OCI-LY1 (cell line): ENCODE results near the gene CCNG2.

Source experiments
- EZH2 ChIP-seq: fragments of 200-600 bp; sonication (generic), shearing (Covaris generic); IDR thresholded peaks from 2 replicates; pipeline ENCODE4 v1.8.0; 2017; ENCODE audit warnings: borderline replicate concordance, mixed run types, mild to moderate bottlenecking, antibody characterized with exemption, low read length, moderate library complexity, mixed read lengths
- TF ChIP-seq, protein P1 (sequence below): fragments of 200-600 bp; sonication (generic), shearing (Covaris generic); IDR thresholded peaks from 2 replicates; pipeline ENCODE4 v1.5.1; 2017; ENCODE audit warnings: mild to moderate bottlenecking, antibody characterized with exemption, low read length, moderate library complexity, mixed read lengths

- TF ChIP-seq, protein P1, sequence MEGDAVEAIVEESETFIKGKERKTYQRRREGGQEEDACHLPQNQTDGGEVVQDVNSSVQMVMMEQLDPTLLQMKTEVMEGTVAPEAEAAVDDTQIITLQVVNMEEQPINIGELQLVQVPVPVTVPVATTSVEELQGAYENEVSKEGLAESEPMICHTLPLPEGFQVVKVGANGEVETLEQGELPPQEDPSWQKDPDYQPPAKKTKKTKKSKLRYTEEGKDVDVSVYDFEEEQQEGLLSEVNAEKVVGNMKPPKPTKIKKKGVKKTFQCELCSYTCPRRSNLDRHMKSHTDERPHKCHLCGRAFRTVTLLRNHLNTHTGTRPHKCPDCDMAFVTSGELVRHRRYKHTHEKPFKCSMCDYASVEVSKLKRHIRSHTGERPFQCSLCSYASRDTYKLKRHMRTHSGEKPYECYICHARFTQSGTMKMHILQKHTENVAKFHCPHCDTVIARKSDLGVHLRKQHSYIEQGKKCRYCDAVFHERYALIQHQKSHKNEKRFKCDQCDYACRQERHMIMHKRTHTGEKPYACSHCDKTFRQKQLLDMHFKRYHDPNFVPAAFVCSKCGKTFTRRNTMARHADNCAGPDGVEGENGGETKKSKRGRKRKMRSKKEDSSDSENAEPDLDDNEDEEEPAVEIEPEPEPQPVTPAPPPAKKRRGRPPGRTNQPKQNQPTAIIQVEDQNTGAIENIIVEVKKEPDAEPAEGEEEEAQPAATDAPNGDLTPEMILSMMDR: no peak
- TF ChIP-seq EZH2: no peak
Observed at GRCh38 chr4:77158487-77158861, 1.5 kb downstream of the CCNG2 start.
